Activated CD8-positive, alpha-beta memory T cell treated with anti-CD3 and anti-CD28 coated beads for 36 hours (primary cell): ENCODE measurements around the gene DOK1. TPM values are rescaled to one million over a fixed set of nuclear protein-coding genes. Genes with fewer than 3 reads are reported as not detected.

ENCODE experiments used
- CTCF ChIA-PET: fragments of 350-600 bp; sonication (Branson Sonifier 250); formaldehyde crosslinking; loops from one replicate; lab custom pipeline; 2021; ENCODE audit warnings: antibody characterized with exemption; lab: Charles Lee
- POLR2A ChIA-PET: fragments of 350-600 bp; sonication (Branson Sonifier 250); formaldehyde crosslinking; loops from one replicate; lab custom pipeline; 2021; ENCODE audit warnings: antibody characterized with exemption; lab: Charles Lee
- total RNA-seq, 2 experiments: library from RNA; stranded (reverse); gene quantifications; one replicate each; pipeline ENCODE4 v1.2.3, GENCODE V29; 2021

DOK1 gene
- total RNA-seq: 10 to 100 TPM; 22.5 to 22.7 TPM

DNA sequence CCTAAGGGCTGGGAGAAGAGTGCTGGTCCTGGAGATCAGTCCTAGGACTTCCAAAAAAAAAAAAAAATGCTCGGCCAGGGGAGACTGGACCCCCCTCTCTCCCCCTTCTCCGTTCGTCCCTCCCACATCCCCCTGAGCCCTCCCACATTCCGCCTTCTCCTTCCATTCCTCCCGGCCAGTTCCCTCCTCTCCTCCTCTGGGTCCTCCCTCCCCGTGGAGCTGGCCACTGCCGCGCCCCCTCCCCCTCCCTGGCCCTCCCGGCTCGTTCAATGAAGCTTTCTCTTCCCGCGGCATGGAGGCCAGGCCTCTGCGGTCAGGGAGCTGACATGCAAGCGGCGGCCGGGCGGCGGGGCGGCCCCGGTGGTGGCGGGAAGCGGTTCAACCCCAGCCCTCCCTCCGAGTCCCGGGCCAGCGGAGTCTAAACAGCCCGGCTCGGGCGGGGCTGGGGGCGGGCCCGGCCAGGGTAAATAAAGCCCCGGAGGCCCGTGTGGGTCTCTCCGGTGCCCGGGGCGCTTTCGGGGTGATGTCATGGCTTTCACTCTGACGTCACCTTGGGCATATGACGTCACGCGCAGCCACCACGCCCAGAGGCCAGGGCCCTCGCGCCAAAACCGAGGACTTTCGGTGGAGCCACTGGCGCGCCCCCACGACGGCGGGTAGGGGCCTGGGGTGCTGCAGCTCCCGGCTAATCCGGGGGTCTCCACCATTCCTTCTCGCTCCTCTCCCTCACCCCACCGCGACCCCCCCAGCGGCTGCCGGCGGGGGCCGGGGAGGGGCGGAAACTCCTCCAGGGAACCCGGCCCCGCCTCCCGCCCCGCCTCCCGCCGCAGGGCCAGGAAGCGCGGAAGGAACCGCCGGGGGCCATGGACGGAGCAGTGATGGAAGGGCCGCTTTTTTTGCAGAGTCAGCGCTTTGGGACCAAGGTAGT is at the start of gene DOK1, which contains the start of gene LOXL3:
TSS of gene DOK1 (plus strand) at position 829 of the 928 bp plus-strand sequence. CDS start at position 864, 35 bp downstream.
TSS of gene LOXL3 (minus strand) at position 51 of the 928 bp plus-strand sequence. CDS start 1,308 bp downstream, outside the sequence.
- ChIA-PET CTCF (interaction anchor here (0.6 to 0.9 kb wide), 2 partner anchors 90 to 101 kb away, joined by 3 to 6 read pairs; no protein-coding TSS in a partner anchor), POLR2A (interaction anchor here (0.9 kb wide), 1 partner anchor 14 kb away, joined by 5 read pairs; no protein-coding TSS in a partner anchor)

DNA sequence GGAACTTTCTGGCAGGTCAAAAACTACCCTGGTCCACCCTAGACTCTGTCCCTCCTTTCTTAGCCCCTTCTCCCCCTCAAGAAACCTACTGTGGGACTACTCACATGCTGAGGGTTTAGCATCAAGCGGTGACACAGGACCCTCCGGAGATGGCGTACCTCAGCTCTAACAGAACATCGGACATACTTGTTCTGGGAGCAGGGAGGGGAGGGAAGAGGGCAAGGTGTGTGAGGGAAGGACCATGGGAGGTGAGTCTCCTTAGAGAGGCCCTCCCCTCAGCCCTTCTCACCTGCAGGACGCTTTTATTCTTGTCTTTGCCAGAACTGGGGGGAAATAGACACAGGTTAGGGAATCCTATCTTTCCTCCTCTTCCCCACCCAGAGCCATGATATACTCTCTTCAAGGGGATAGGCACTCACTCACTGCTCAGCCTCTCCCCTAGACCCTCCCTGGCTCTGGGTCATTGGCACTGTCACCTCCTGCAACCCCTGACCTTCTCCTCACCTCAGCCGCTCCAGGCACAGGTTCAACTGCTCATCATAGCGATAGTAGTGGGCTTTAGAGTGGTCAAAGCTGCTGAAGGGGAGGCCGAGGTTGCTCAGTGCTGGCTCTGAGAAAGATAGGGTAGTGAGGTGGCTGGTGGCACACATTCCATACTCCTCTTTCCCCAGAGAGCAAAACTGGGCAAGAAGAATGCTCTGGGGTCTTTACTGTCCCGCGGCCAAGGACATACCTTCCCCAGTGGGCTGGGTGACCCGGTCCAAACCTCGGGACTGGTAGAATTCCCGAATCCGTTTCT is 48.9 kb upstream of the DOK1 start:
- POLR2A ChIA-PET: no interaction called here
- CTCF ChIA-PET: interaction anchor here (1.1 to 4.9 kb wide), 3 partner anchors 23 to 78 kb away, joined by 3 to 20 read pairs (median 5); partner anchors contain the start of genes CCDC142 and TTC31

DNA sequence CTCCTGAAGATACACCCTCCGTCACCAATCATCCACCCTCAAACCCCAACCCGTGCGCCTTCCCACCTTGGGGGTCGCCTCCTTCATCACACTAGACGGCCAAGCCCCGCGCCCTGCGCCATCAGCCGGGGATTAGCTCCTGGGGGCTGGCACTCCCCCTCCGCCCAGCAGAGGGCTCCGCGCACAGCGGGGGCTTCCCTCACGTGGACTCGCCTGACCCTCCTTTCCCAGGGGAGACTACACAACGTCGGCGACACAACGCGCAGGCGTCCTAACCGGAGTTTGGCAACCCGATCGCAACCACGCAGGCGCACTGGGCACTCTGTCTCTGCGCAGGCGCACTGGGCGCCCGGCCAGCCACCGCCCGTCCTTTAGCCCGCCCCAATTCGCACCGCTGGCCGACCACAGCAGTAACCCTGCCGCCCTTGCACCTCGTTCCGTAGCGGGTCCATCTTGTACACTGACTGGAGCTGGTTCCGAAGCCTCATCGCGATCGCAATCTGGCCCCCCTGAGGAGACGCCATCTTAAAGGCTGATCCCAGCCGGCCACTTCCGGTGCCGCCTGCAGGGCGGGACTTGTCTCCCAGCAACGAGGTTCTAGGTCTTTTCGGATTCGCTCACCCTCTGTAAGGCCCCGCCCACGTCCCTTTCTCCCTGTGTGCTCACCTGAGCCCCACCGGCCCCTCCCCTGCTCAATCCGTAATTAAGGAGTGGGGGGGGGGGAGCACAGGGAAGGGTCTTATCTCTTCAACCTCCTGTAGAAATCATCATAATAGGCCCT is 47.2 kb upstream of the DOK1 start, which contains the start of gene PCGF1:
TSS of gene PCGF1 (minus strand) at position 551 of the 781 bp plus-strand sequence. CDS start at position 524, 27 bp downstream.
- CTCF ChIA-PET: interaction anchor here (1.2 to 4.9 kb wide), 4 partner anchors 15 to 26 kb away, joined by 3 to 20 read pairs (median 5); partner anchors contain the start of genes CCDC142 and TTC31

DNA sequence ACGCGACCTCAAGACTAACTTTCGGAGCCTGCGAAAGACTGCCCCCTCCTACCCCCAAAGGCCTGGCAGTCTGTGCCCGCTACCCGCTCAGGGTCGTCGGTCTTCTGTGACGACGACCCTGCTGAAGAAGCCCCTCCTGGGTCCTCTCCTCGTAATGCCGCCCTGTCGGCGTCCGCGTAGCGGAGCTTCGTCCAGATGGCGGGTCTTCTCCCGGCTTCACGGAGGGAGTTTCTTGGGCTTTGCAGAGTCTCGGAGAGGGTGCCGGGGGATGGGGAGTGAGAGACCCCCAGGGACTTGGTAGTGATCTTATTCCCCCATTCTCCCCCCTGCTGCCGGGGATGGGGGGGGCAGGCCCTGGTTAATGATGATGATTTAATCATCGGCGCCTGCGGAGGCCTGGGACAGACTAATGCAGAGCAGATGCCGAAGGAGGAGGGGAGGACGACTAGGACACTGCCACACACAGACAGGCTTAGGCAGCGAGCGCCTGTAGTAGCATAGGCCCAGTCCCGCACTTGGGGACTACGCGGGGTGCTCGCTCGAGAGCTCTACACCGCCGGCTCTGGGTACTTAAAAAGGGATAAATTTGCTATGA is 46.5 kb upstream of the DOK1 start:
- ChIA-PET CTCF (interaction anchor here (1.1 to 4.9 kb wide), 4 partner anchors 8 to 26 kb away, joined by 3 to 20 read pairs (median 5); partner anchors contain the start of genes CCDC142 and TTC31), POLR2A (interaction anchor here (0.9 kb wide), 1 partner anchor 10 kb away, joined by 3 read pairs; no protein-coding TSS in a partner anchor)

More for the DNA sequence above, 47.2 kb upstream of the DOK1 start, which contains the start of gene PCGF1:
- POLR2A ChIA-PET: interaction anchor here (0.9 kb wide), 1 partner anchor 10 kb away, joined by 3 read pairs; no protein-coding TSS in a partner anchor

DNA sequence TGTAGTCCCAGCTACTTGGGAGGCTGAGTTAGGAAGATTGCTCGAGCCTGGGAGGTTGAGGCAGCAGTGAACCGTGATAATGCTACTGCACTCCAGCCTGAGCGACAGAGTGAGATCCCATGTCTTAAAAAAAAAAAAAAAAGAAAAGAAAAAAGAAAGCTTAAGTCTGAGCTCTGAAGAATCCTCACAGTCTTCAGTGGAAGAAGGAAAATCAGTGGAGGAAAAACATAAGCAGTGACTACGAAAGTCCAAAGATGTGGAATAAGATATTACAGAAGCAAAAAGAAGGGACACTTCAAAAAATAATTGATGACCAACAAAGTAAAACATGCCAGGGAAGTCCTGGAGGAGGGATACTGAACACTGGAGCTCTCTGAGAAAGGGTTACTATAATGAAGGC is 44.2 kb upstream of the DOK1 start:
- ChIA-PET CTCF (interaction anchor here (0.6 to 1.1 kb wide), 4 partner anchors 8 to 128 kb away, joined by 3 read pairs; no protein-coding TSS in a partner anchor), POLR2A (interaction anchor here (0.6 kb wide), 1 partner anchor 47 kb away, joined by 3 read pairs; no protein-coding TSS in a partner anchor)

DNA sequence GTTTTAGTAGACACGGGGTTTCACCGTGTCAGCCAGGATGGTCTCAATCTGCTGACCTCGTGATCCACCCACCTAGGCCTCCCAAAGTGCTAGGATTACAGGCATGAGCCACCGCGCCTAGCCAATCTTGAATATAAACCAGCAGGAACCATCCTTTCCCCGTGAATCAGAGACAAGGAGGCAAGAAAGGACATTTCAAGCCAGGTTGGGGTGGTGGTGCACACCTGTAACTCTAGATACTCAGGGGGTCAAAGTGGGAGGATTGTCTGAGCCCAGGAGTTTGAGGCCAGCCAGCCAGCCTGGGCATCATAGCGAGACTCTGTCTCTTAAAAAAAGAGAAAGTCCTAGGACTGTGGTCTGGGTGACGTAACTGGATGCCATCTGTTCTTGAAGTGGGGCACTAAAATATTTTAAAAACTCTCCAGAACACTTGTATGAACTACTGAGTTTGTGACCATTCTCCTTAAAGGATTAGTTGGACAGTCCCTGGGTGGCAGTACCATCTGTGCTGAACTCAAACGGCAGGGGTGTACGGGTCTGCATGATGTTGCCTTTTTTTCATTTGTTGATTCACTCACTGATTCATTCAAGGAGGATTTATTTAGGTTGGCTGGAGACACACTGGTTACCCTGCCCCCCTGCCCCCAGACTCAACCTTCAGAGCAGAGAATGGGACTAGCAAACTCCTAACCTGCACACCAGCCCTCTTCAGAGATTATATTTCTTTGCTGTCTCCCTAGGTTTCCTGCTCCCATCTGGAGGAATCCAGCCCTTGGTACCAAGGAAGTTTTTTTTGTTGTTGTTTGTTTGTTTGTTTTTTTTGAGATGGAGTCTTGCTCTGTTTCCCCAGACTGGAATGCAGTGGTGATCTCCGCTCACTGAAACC is 43.2 kb upstream of the DOK1 start:
- ChIA-PET POLR2A (no interaction called here), CTCF (interaction anchor here (0.6 kb wide), 1 partner anchor 127 kb away, joined by 3 read pairs; no protein-coding TSS in a partner anchor)

DNA sequence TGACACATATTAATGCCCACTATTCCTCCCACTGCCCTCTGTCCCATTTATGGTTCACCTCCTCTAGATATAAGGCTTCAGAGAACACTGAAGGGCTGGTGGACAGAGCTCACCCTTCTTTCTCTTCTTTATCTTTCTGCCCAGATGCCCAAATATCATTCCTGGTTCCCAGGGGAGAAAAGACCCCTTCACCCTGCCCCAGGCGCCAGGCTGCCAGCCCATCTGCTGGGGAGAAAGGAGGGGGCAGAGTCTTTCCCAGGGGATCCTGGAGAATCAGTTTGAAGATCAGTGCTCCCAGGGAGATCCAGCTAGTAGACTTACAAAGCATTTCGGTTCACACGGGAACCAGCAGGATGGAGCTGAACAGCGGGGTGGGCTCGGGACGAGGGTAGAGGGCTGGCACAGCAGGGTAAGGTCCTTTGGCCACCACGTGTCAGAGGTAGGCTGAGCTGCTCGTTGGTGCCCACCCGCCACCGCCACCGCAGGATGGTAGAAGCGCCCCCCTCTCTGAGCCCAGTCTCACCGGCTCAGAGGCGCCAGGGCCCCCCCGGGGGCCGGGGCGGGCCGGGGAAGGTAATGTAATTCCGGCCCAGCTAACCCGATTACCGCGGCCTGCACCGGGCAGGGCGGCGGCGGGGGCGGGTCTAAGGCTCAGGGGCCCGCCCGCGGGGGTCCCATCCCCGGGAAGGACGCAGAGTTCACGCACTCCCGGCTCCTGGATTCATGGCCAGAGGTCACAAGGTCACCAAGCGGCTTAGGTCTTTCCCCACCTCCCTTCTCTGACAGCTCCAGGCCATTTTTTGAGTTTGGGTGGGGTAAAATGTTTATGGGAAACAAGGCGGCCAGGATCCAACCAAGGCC is 41.5 kb upstream of the DOK1 start:
- CTCF ChIA-PET: no interaction called here
- POLR2A ChIA-PET: interaction anchor here (0.5 to 1.3 kb wide), 3 partner anchors 9 to 204 kb away, joined by 3 read pairs; no protein-coding TSS in a partner anchor

DNA sequence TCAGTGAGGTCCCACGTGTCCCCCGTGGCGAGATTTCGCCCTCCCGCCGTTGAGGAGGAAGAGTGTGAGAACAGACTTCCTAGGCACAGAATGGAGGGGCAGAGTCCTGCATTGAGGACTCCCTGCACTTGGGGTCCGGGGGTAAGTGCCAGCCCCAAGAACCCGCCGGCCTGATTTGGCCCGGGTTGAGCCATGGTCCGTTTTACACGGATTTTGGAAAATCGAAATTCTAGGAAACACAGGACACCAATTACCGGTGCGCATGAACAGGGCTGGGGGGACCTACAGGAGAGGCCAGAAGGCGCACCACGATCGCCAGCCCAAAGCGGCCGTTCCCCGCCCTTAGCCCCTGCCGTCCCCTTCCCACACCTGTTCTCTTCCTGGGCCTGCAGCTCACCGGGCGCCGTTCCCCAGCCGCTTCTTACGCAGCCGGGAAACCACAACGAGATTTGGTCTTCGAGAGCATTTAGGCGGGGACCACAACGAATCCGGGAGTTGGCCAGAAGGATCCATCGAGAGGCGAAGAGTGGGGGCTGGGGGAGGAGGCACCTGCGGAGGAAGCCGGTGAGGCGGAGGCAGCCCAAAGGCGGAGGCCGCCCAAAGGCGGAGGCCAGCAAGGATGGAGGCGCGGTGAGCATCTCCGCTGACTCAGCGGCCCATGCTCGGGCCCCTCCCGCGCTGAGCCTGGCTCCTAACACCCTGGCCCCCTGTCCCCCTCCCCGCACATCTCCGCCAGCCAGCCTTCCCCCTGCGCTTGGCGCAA is 40.7 kb upstream of the DOK1 start:
- ChIA-PET CTCF (interaction anchor here (1.3 kb wide), 1 partner anchor 9 kb away, joined by 3 read pairs; no protein-coding TSS in a partner anchor), POLR2A (interaction anchor here (1.1 to 1.4 kb wide), 3 partner anchors 10 to 16 kb away, joined by 3 to 5 read pairs (median 3); partner anchors contain the start of genes AUP1 and HTRA2)

DNA sequence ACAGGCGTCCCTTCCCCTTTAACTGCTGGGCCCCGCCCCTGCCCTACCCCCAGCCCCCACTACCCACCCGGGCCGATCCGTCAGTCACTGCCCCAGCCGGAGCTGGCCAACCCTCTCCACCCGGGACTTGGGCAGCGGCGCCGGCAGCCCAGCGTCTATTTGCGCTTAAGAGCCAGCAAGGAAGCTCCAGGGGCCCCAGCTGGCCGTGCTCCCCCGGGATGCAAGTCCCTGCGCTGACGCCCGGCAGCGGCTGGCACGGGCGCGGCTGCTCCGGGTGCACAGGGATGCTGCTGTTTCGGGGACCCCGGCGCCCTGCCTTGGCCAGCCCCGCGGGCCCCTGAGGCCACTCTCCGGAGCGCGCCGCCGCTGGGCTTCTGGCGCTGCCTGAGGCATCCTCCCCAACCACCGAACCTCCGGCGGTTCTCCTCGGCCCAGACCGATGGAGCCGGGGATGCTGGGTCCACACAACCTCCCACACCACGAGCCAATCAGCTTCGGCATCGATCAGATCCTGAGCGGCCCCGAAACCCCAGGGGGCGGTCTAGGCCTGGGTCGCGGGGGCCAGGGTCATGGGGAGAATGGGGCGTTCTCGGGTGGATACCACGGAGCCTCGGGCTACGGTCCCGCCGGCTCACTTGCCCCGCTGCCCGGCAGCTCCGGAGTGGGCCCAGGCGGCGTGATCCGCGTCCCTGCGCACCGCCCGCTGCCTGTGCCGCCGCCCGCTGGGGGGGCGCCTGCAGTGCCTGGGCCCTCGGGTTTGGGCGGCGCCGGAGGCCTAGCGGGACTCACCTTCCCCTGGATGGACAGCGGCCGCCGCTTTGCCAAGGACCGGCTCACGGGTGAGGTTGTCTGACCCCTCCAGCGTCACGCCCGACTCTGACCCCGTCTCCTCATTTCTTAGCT is 39.9 kb upstream of the DOK1 start, which contains the start of gene TLX2:
TSS of gene TLX2 (plus strand) at position 83 of the 903 bp plus-strand sequence. CDS start at position 440, 357 bp downstream.
- POLR2A ChIA-PET: interaction anchor here (0.6 to 1.4 kb wide), 4 partner anchors 15 to 29 kb away, joined by 3 to 8 read pairs (median 4); partner anchors contain the start of genes AUP1 and HTRA2
- CTCF ChIA-PET: interaction anchor here (1.3 kb wide), 1 partner anchor 9 kb away, joined by 3 read pairs; no protein-coding TSS in a partner anchor

DNA sequence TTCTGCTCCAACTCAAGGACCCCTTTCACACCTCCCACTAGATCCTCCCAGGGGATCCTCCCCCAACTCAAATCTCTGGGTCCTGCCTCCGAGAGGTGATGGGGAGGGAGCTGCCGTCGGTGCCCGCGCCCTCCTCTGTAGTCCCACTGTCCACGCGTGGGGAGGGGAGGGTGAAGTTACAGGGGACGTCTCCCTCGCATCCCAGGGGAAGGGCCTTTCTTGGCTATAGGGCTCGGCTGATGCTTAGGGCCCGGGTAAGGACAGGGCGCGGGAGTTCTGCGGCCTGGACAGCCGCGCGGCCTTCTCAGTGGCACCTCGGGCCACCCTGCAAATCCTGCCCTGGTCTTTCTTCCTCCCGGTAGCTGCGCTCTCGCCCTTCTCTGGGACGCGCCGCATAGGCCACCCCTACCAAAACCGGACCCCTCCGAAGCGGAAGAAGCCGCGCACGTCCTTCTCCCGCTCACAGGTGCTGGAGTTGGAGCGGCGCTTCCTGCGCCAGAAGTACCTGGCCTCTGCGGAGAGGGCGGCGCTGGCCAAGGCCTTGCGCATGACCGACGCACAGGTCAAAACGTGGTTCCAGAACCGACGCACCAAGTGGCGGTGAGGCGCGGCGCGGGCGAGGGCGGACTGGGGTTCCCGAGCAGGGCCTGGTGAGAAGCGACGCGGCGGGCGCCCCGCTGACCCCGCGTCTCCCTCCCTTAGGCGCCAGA is 39.1 kb upstream of the DOK1 start:
- CTCF ChIA-PET: interaction anchor here (1.3 kb wide), 1 partner anchor 8 kb away, joined by 3 read pairs; no protein-coding TSS in a partner anchor

DNA sequence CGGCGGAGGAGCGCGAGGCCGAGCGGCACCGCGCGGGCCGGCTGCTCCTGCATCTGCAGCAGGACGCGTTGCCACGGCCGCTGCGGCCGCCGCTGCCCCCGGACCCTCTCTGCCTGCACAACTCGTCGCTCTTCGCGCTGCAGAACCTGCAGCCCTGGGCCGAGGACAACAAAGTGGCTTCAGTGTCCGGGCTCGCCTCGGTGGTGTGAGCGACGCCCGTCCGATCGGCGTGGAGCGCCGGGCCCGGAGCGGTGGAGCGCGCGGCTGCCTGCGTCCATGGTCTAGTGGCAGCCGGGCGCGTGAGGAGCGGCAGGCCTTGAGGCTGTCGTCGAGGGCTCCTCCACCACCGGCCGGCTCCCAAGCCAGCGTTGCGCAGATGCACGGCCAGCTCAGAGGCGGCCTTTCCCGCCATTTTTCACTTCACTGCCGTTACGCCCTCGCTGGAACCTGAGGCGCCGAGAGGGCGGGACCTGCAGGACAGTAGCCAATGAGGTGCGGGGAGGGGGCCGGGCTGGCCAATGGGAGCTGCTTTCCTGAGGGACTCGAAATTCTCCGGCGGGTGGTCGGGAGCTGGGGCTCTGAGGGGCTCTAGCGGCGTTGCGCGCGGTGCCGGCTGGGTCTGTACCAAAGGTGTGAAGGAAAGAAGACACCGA is 38.4 kb upstream of the DOK1 start:
- CTCF ChIA-PET: no interaction called here
- POLR2A ChIA-PET: interaction anchor here (1.0 to 1.4 kb wide), 2 partner anchors 15 to 17 kb away, joined by 3 to 8 read pairs; partner anchors contain the start of gene LBX2

More for the DNA sequence above, 39.1 kb upstream of the DOK1 start:
- POLR2A ChIA-PET: interaction anchor here (0.6 to 1.4 kb wide), 3 partner anchors 14 to 28 kb away, joined by 3 to 8 read pairs (median 5); partner anchors contain the start of genes AUP1 and HTRA2

DNA sequence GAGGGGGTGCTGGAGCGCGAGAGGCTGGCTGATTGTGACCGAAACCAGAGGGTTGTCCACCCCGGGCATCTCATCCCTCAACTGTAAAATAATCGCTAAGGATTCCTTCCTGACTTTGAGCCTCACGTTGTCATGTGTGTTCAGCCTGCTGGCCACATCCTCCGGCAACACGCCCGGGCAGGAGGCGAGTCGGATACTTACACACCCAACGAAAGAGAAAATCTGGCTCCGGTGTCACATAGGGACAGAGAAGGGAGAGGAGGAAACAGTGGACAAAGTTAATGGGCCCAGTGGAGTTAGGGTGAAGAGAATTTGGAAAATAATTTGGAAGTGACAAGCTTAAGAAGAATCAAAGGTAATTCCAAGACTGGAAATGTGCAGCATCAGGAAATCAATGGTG is 37.9 kb upstream of the DOK1 start:
- POLR2A ChIA-PET: interaction anchor here (1.0 kb wide), 1 partner anchor 17 kb away, joined by 3 read pairs; the partner anchor contains the start of gene LBX2
- CTCF ChIA-PET: interaction anchor here (0.6 kb wide), 1 partner anchor 15 kb away, joined by 3 read pairs; no protein-coding TSS in a partner anchor
